Fibroblast of skin of back (primary cell): Measurements from ENCODE around the gene MALRD1.

Experiments
- DNase-seq: peaks from one replicate; pipeline ENCODE4 v3.0.0-alpha.2; 2013

Gene MALRD1

GRCh38 chr10:19111501-19112267, 63.1 kb downstream of the MALRD1 start:
- peak; percentile 21 for DNase-seq

GRCh38 chr10:19117438-19117837, 68.8 kb downstream of the MALRD1 start:
- no peak for DNase-seq

- DNase-seq = no peak
These were observed 70.6 kb downstream of the MALRD1 start for GRCh38 chr10:19119191-19119590.

GRCh38 chr10:19120381-19120908, 71.8 kb downstream of the MALRD1 start:
- DNase-seq = no peak

GRCh38 chr10:19133992-19134391, 85.4 kb downstream of the MALRD1 start:
- DNase-seq = no peak

- no peak for DNase-seq
These were observed 94.4 kb downstream of the MALRD1 start for GRCh38 chr10:19142967-19143366.

GRCh38 chr10:19144206-19144605, 95.6 kb downstream of the MALRD1 start:
- no peak for DNase-seq

- DNase-seq = no peak
These were observed 105.8 kb downstream of the MALRD1 start for GRCh38 chr10:19154375-19154774.

- no peak for DNase-seq
These were observed 109.8 kb downstream of the MALRD1 start for GRCh38 chr10:19158358-19158757.

- DNase-seq = no peak
These were observed 110.3 kb downstream of the MALRD1 start for GRCh38 chr10:19158870-19159269.

GRCh38 chr10:19164461-19164860, 115.9 kb downstream of the MALRD1 start:
- no peak for DNase-seq

- DNase-seq = no peak
These were observed 120.0 kb downstream of the MALRD1 start for GRCh38 chr10:19168584-19168983.

- DNase-seq = no peak
These were observed 120.4 kb downstream of the MALRD1 start for GRCh38 chr10:19169041-19169440.

GRCh38 chr10:19169684-19170083, 121.1 kb downstream of the MALRD1 start:
- peak; percentile 6 for DNase-seq

GRCh38 chr10:19178675-19179074, 130.1 kb downstream of the MALRD1 start:
- DNase-seq = no peak

GRCh38 chr10:19184891-19185290, 136.3 kb downstream of the MALRD1 start:
- no peak for DNase-seq

GRCh38 chr10:19194866-19195265, 146.3 kb downstream of the MALRD1 start:
- no peak for DNase-seq

GRCh38 chr10:19195698-19196097, 147.1 kb downstream of the MALRD1 start:
- DNase-seq = no peak

- DNase-seq = no peak
These were observed 151.6 kb downstream of the MALRD1 start for GRCh38 chr10:19200211-19200610.

GRCh38 chr10:19204246-19204917, 155.8 kb downstream of the MALRD1 start:
- peak; percentile 25 for DNase-seq

GRCh38 chr10:19209319-19209718, 160.7 kb downstream of the MALRD1 start:
- DNase-seq = no peak

GRCh38 chr10:19212590-19212989, 164.0 kb downstream of the MALRD1 start:
- DNase-seq = no peak

- no peak for DNase-seq
These were observed 172.6 kb downstream of the MALRD1 start for GRCh38 chr10:19221216-19221615.

GRCh38 chr10:19226025-19226424, 177.4 kb downstream of the MALRD1 start:
- no peak for DNase-seq
